HepG2 (cell line): Measurements from ENCODE around the gene TBC1D2B. TPM values are rescaled to one million over a fixed set of nuclear protein-coding genes. Genes with fewer than 3 reads are reported as not detected.

Source experiments
- ATAC-seq: fragments of 200-7000 bp; cut with Tn5 transposase; 3 replicates; pipeline ENCODE4 v1.9.1; 2020; ENCODE audit warnings: mild to moderate bottlenecking, moderate library complexity
- BruUV-seq: library from RNA; stranded (reverse); fragments of 400-500 nt; replicated peaks from 2 replicates; lab custom pipeline; 2021; lab: Mats Ljungman, UMichigan
- CTCF ChIA-PET: fragments of 300-600 bp; formaldehyde crosslinking; extraction: SDS; loops from one replicate; lab custom pipeline; 2021; ENCODE audit warnings: low total read pairs, inconsistent platforms, low intra/inter-chr PET ratio; lab: Yijun Ruan, JAX
- POLR2A ChIA-PET: fragments of 350-600 bp; sonication (Branson Sonifier 250); formaldehyde crosslinking; loops from one replicate; lab custom pipeline; 2020; ENCODE audit warnings: antibody characterized with exemption, inconsistent platforms; lab: Yijun Ruan, JAX
- DNase-seq: peaks from one replicate; pipeline ENCODE4 v3.0.0-alpha.2; 2015; ENCODE audit warnings: low spot score
- FAIRE-seq: peaks from 3 replicates; lab custom pipeline; 2011; peaks lifted over from hg19 to GRCh38; lab: Jason Lieb, UNC
- H2AFZ ChIP-seq: one replicate; pipeline ENCODE4 v1.6.1; 2011; ENCODE audit warnings: low read length, inconsistent platforms
- H3K27ac ChIP-seq: fragments of 300-600 bp; 3 replicates; pipeline ENCODE4 v1.8.0; 2011; ENCODE audit warnings: mixed run types, mild to moderate bottlenecking, mixed read lengths, low read length, inconsistent platforms; ENCODE audit not compliant: insufficient read depth; ENCODE audit errors: extremely low read length
- H3K27me3 ChIP-seq, 2 experiments: fragments of 200-600 bp in 1 of 2; 2 replicates in 1 of 2; 3 replicates in 1 of 2; pipeline versions ENCODE4 v1.6.0 to v1.8.0; 2011; ENCODE audit warnings: low read length in 2 of 2, mild to moderate bottlenecking in 2 of 2, moderate library complexity in 2 of 2, inconsistent platforms in 1 of 2; ENCODE audit not compliant: insufficient read depth in 2 of 2, control insufficient read depth in 1 of 2
- H3K36me3 ChIP-seq, 2 experiments: fragments of 200-600 bp in 1 of 2; replicated peaks in 1 of 2; 2 replicates in 1 of 2; 3 replicates in 1 of 2; pipeline versions ENCODE4 v1.5.1 to v1.8.0; 2011; ENCODE audit warnings: low read length in 2 of 2, inconsistent platforms in 1 of 2; ENCODE audit not compliant: insufficient read depth in 2 of 2, control insufficient read depth in 1 of 2
- H3K4me1 ChIP-seq: 2 replicates; pipeline ENCODE4 v1.5.1; 2012; ENCODE audit warnings: low read length, inconsistent platforms; ENCODE audit not compliant: insufficient read depth
- H3K4me2 ChIP-seq: 2 replicates; pipeline ENCODE4 v1.6.0; 2011; ENCODE audit warnings: low read depth, low read length, inconsistent platforms
- H3K4me3 ChIP-seq, 3 experiments: fragments of 200-600 bp in 1 of 3; sonication (generic), shearing (Covaris generic) in 1 of 3; replicated peaks in 1 of 3; 2 replicates each; pipeline ENCODE4 v1.5.1; 2011 to 2016; ENCODE audit warnings: low read length in 3 of 3, inconsistent platforms in 2 of 3, low read depth in 2 of 3, mild to moderate bottlenecking in 2 of 3, control low read depth in 1 of 3, mixed read lengths in 1 of 3; ENCODE audit not compliant: insufficient read depth in 1 of 3
- H3K79me2 ChIP-seq: one replicate; pipeline ENCODE4 v1.6.1; 2011; ENCODE audit warnings: low read length, inconsistent platforms; ENCODE audit not compliant: insufficient read depth
- H3K9ac ChIP-seq: 2 replicates; pipeline ENCODE4 v1.6.0; 2011; ENCODE audit warnings: mild to moderate bottlenecking, low read depth, low read length, inconsistent platforms; ENCODE audit not compliant: insufficient read depth
- H3K9me3 ChIP-seq: 2 replicates; pipeline ENCODE4 v1.5.1; 2012; ENCODE audit warnings: mild to moderate bottlenecking, low read length
- H4K20me1 ChIP-seq: 2 replicates; pipeline ENCODE4 v1.6.0; 2011; ENCODE audit warnings: inconsistent platforms, mild to moderate bottlenecking, low read length, moderate library complexity; ENCODE audit not compliant: insufficient read depth
- ARNTL ChIP-seq: sonication (generic); formaldehyde crosslinking; IDR thresholded peaks from 2 replicates; pipeline ENCODE4 v1.4.0; 2020; ENCODE audit warnings: mild to moderate bottlenecking, missing genetic modification reagents
- ASH2L ChIP-seq: fragments of 300-600, 200-600 bp; sonication (generic); IDR thresholded peaks from 2 replicates; pipeline ENCODE4 v1.7.0; 2017; ENCODE audit warnings: low read depth, mild to moderate bottlenecking, moderate library complexity, mixed read lengths, low read length; ENCODE audit not compliant: insufficient read length
- GLMP ChIP-seq: sonication (generic); formaldehyde crosslinking; IDR thresholded peaks from 2 replicates; pipeline ENCODE4 v1.9.0; 2021; ENCODE audit warnings: missing genetic modification reagents, mild to moderate bottlenecking, borderline replicate concordance
- GTF2F1 ChIP-seq: fragments of 150-350 bp; IDR thresholded peaks from 2 replicates; pipeline ENCODE4 v1.6.1; 2014; ENCODE audit warnings: low read length
- HDAC1 ChIP-seq: sonication (generic); formaldehyde crosslinking; IDR thresholded peaks from 2 replicates; pipeline ENCODE4 v1.5.1; 2020; ENCODE audit warnings: mild to moderate bottlenecking, missing genetic modification reagents
- HDAC2 ChIP-seq: sonication (generic); formaldehyde crosslinking; IDR thresholded peaks from 2 replicates; pipeline ENCODE4 v1.4.0; 2020; ENCODE audit warnings: missing genetic modification reagents
- KLF9 ChIP-seq: IDR thresholded peaks from 2 replicates; pipeline ENCODE4 v1.6.1; 2016; ENCODE audit warnings: low read depth
- NAIF1 ChIP-seq: sonication (generic); formaldehyde crosslinking; IDR thresholded peaks from 2 replicates; pipeline ENCODE4 v1.5.0; 2020; ENCODE audit warnings: mild to moderate bottlenecking, missing genetic modification reagents, borderline replicate concordance
- NFE2L2 ChIP-seq: fragments of 150-350 bp; IDR thresholded peaks from 2 replicates; pipeline ENCODE4 v1.6.1; 2014; ENCODE audit warnings: low read length
- RXRA ChIP-seq: sonication (generic); formaldehyde crosslinking; IDR thresholded peaks from 2 replicates; pipeline ENCODE4 v1.5.1; 2020; ENCODE audit warnings: missing genetic modification reagents
- ZBED4 ChIP-seq: sonication (generic); formaldehyde crosslinking; IDR thresholded peaks from 2 replicates; pipeline ENCODE4 v1.4.0; 2020; ENCODE audit warnings: missing genetic modification reagents, borderline replicate concordance
- ZC3H13 ChIP-seq: sonication (generic); formaldehyde crosslinking; IDR thresholded peaks from 2 replicates; pipeline ENCODE4 v1.8.1; 2023; ENCODE audit warnings: mild to moderate bottlenecking, missing genetic modification reagents, moderate library complexity
- ZNF160 ChIP-seq: sonication (generic); formaldehyde crosslinking; IDR thresholded peaks from 2 replicates; pipeline ENCODE4 v1.8.0; 2022; ENCODE audit warnings: mild to moderate bottlenecking, inconsistent platforms, missing genetic modification reagents
- ZNF256 ChIP-seq: sonication (generic); formaldehyde crosslinking; conservative IDR thresholded peaks from 2 replicates; pipeline ENCODE4 v1.4.0; 2020; ENCODE audit warnings: missing genetic modification reagents
- ZNF331 ChIP-seq: sonication (generic); formaldehyde crosslinking; IDR thresholded peaks from 2 replicates; pipeline ENCODE4 v1.4.0; 2020; ENCODE audit warnings: missing genetic modification reagents
- ZNF354B ChIP-seq: sonication (generic); formaldehyde crosslinking; IDR thresholded peaks from 2 replicates; pipeline ENCODE4 v1.8.0; 2022; ENCODE audit warnings: mild to moderate bottlenecking, missing genetic modification reagents
- ZNF414 ChIP-seq: sonication (generic); formaldehyde crosslinking; IDR thresholded peaks from 2 replicates; pipeline ENCODE4 v1.5.0; 2020; ENCODE audit warnings: missing genetic modification reagents
- WGBS: methylation state at CpG from one replicate; pipeline ENCODE4 v1.1.6; 2017; ENCODE audit warnings: low lambda C conversion rate; 5-methylcytosine and 5-hydroxymethylcytosine counted together
- in situ Hi-C: cut with HindIII; loops from 2 replicates; pipeline ENCODE4 v1.10.0; 2017; ENCODE audit warnings: low pct_unique_long_range_greater_than_20kb; ENCODE audit not compliant: extremely low pct_ligation_motif_present
- intact Hi-C: fragments of 100-400 bp; cut with micrococcal nuclease; formaldehyde crosslinking; loops from one replicate; pipeline ENCODE4 v1.10.0; 2022; ENCODE audit not compliant: unreplicated experiment
- polyA plus RNA-seq, 8 experiments: library from polyadenylated mRNA; depleted of rRNA in 3 of 8; stranded (reverse) in 7 of 8; unstranded in 1 of 8; fragments of >200 nt; fragmentation: Illumina TruSeq in 4 of 8; extraction: Trizol in 4 of 8; gene quantifications; 2 replicates each; pipeline versions ENCODE4 v1.2.1 to v1.2.3, GENCODE V29; 2011 to 2016; ENCODE audit warnings: low read depth in 4 of 8, missing spikeins in 1 of 8, mixed read lengths in 1 of 8; ENCODE audit not compliant: insufficient read depth in 1 of 8
- total RNA-seq, 5 experiments: library from RNA; depleted of rRNA; stranded (reverse); fragments of >200 nt; fragmentation: Illumina TruSeq; extraction: Trizol; gene quantifications; 2 replicates each; pipeline ENCODE4 v1.2.3, GENCODE V29; 2016; ENCODE audit warnings: low read depth in 1 of 5

The TBC1D2B gene
- total and polyA plus RNA-seq, 2 of the 13 experiments (the other 11 are each of a cell fraction or from before 2014, with no cell fraction given) = 10.1 to 14.4 TPM

- TF ChIP-seq GTF2F1 (no peak), ZNF414 (CRISPR knock-in tag) (no peak), ARNTL (CRISPR knock-in tag) (no peak), ZNF331 (CRISPR knock-in tag) (no peak), RXRA (CRISPR knock-in tag) (no peak), ASH2L (no peak), KLF9 (CRISPR knock-in tag) (no peak), GLMP (CRISPR knock-in tag) (no peak), HDAC1 (CRISPR knock-in tag) (no peak), ZNF354B (CRISPR knock-in tag) (no peak), NFE2L2 (no peak), ZBED4 (CRISPR knock-in tag) (no peak), ZC3H13 (CRISPR knock-in tag) (no peak), ZNF256 (CRISPR knock-in tag) (no peak), ZNF160 (no peak), HDAC2 (CRISPR knock-in tag) (no peak), NAIF1 (CRISPR knock-in tag) (no peak)
- ATAC-seq (no peak), FAIRE-seq (no peak), DNase-seq (no peak)
- CTCF ChIA-PET = no interaction called here
- no peaks in the 10 kb centered on the region for H4K20me1 ChIP-seq
- POLR2A ChIA-PET = no interaction called here
- H2AFZ ChIP-seq = no peak overlapping the region
- H3K4me3 ChIP-seq = no peak overlapping the region
- H3K4me2 ChIP-seq = no peak overlapping the region
- no peaks in the 10 kb centered on the region for H3K27me3 ChIP-seq
- H3K9me3 ChIP-seq = no peaks in the 10 kb centered on the region
- no peak overlapping the region for H3K9ac ChIP-seq
- peaks cover 30% of the 10 kb centered on the region for H3K4me1 ChIP-seq
- in situ Hi-C loops = no loop called here
- intact Hi-C loops = no loop called here
- no peak overlapping the region for H3K27ac ChIP-seq
- H3K79me2 ChIP-seq = no peaks in the 10 kb centered on the region
- peaks cover 3 to 10% of the 10 kb centered on the region in 2 experiments; a peak in 3 of 5 replicates for H3K36me3 ChIP-seq
- BruUV-seq = no TSS peak
- over 99% methylated on average over 7 of the region's 7 CpGs for WGBS
These were observed 27.6 kb downstream of the TBC1D2B start for GRCh38 chr15:78049691-78050440.
